HTERT RPE-1 (cell line): ENCODE results near the gene POMT2.

Experiments used
- in situ Hi-C: fragments of 300-500 bp; cut with MboI; formaldehyde crosslinking; loops from 4 replicates; pipeline ENCODE4 v1.14.3; 2020; ENCODE audit warnings: low sequenced_read_pairs

POMT2 gene

GRCh38 chr14:77270361-77271112 is 50.1 kb downstream of the POMT2 start:
- in situ Hi-C loops, result no loop called here

GRCh38 chr14:77268989-77269600 is 51.6 kb downstream of the POMT2 start:
- in situ Hi-C loops, result no loop called here

GRCh38 chr14:77267937-77268699 is 52.6 kb downstream of the POMT2 start:
- in situ Hi-C loops, result no loop called here

GRCh38 chr14:77266336-77266735 is 54.3 kb downstream of the POMT2 start:
- in situ Hi-C loops, result no loop called here

DNA sequence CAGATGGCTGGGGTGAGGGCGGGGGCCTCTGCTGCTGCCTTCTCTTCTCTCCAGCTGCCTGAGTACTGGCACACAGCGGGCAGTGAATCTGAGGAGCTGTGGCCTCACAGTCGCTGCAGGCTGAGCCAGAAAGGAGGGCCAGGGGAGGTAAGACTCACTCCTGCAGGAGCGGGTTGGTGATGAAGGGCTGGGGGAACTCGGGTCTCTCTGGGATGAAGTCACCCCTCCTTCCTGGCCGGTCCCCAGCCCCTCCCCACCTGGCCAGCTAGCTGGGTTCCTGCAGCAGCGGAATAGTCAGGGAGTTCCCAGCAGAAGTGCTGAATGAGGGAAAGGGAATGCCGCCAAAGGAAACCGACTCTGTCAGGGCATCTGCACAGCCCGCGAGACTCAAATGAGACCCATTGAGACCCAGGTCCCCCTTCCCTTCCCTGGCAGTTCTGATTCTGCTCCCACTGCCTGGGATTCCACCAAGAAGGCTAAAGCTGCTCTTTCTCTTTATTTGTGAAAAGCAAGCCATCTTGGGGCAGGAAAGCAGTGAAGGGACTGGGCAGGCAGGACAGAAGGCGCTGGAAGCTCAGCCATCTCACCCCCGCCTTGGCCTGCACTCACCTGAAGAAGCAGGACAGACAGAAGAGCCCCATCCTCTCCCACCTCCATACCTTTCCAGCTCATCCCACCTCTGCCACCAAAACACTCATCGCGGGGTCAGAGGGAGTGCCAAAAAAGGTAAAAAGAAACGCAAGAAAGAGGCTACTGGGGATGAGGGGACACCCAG is 54.9 kb downstream of the POMT2 start:
- in situ Hi-C loops, result no loop called here

DNA sequence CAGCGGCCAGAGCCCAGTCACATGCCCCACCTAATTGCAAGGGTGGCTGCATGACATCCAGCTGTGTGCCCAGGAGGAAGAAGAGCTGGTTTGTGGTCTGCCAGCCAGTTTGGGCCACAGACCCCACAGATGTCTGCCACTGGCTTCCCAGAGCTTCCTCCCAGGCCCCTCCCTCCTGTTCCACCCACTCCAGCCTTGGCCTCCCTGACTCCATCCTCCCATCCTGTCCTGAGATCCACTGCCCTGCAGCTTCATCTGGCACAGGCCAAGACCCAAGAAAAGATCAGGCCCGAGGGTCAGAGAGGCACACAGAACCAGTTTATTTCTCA is 55.5 kb downstream of the POMT2 start:
- in situ Hi-C loops, result no loop called here

DNA sequence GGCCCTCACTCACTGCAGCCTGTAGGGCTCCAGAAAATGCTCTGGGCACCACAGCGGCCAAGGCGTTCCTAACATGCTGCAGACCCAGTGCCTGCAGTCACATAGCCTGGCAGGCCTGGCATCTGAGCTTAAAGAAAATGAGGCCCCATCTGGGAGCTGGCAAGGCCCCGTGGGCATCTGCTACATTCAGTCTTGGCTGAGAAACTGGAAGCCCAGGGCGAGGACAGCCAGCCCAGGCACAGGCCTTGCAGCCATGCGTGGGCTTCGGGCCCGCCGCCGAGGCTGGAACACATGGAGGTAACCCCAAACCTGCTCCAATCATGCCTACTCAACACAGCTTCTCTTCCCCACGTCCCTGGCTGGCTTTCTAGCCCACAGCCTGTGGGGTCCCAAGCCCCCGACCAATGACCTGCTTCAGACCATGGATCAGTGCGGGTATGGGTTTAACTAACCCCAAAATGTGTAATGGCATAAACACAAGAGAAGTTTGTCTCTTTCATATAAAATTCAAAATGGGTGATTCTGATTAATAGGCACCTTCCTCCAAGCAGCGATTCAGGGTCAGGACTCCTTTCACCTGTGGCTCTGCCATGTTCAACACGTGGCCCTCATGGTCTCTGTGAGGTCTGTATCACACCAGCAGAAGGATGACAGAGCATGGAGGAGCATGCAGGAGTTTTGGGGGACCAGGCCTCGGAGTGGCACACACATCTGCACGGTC is 56.1 kb downstream of the POMT2 start:
- in situ Hi-C loops, result no loop called here

DNA sequence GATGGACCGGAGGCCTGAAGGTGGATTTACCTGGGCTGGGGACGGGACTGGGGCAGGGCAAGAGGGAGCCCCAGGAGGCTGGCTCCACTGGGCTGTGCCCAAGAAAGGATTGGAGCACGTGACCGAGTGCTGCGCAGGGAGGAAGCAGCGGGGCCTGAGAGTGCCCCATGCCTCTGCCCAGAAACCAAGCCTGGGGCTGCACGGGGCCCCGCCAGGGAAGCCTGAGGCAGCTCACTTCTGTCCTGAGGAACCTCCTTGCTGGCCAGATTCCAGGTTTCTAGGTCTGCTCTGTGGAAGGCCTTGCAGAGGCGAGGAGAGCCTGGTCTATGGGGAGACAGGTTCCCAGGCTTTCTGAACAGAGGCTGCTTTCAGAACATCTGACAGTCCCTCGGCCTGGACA is 60.1 kb downstream of the POMT2 start:
- in situ Hi-C loops, result no loop called here

DNA sequence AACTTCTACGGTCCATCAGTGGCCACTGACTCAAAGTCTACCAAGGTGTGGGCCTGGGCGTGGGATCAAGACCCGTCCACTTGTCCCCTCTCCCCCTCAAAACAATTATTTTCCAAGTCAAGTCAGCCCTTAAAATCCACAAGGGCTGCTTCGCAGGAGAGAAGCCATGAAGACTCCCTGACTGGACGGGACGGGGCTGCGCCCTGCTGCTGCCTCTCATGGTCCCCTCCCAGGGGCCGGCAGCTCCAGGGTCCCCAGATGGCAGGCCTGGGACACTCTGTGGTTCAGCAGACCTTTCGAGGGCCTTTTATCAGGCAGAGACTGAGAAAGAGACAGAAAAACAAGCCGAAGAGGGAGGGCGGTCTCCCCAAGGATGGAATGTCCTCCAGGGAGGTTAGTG is 60.5 kb downstream of the POMT2 start:
- in situ Hi-C loops, result no loop called here

GRCh38 chr14:77259025-77259715 is 61.5 kb downstream of the POMT2 start:
- in situ Hi-C loops, result no loop called here

DNA sequence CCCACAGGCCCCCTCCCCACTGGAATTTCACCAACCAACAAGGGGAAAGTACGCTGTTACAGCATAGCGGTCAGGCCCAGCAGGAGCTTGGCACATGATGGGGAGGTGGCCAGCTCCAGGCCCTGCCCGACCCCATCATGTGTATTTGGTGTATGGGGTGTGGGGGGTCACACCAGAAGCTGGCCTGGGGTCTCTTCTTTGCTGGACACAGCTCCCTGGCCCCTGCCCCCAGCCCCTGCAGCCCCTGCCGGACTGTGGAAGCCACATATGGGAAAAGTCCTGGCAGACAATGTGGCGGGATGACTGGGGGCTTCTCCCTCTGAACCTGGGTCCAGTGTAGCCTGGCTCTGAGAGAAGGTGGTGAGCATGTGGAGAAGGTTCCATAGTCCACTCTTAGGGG is 62.1 kb downstream of the POMT2 start:
- in situ Hi-C loops, result no loop called here

- in situ Hi-C loops, result no loop called here
Observed at GRCh38 chr14:77257700-77258099, 63.0 kb downstream of the POMT2 start.

- in situ Hi-C loops, result no loop called here
Observed at GRCh38 chr14:77256694-77257093, 64.0 kb downstream of the POMT2 start.

GRCh38 chr14:77253333-77254190 is 67.1 kb downstream of the POMT2 start:
- in situ Hi-C loops, result no loop called here

DNA sequence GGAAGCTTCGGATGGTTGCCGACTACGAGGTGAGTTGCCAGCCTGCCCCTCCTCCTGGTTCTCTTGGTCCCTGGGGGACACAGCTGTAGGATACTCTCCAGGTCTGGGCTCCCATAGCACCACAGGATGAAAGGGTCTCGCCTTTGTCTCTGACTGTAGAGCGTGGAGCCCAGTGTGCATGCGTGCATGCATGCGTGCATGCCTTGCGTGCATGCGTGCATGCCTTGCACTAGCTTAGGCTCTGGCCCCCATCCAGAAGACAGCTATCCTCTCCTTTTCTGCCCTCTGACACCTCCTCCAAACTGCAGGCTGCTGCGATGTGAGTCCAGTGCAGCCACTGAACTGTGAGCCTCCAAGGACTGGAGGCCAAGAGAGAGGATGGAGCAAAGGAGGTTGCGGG is 68.8 kb downstream of the POMT2 start:
- in situ Hi-C loops, result no loop called here

DNA sequence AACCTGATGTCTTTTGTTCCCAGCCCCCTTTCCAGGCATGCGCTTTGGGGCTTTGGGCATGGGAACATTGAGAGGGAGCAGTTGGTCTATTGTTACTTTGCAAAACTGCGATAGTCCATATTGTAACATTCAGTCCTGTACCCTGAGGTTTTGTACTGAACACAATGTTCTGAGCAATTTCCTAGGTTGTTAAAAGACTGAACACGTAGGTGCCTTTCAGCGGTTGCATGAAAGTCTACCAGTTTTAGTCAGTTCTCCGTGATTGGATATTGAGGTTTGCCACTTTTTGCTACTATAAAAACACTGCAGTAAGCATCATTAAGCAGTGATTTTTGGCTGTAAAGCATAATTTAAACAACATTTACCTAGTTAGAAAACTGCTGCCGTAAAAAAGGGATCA is 69.8 kb downstream of the POMT2 start:
- in situ Hi-C loops, result no loop called here

GRCh38 chr14:77249286-77249685 is 71.4 kb downstream of the POMT2 start:
- in situ Hi-C loops, result no loop called here

DNA sequence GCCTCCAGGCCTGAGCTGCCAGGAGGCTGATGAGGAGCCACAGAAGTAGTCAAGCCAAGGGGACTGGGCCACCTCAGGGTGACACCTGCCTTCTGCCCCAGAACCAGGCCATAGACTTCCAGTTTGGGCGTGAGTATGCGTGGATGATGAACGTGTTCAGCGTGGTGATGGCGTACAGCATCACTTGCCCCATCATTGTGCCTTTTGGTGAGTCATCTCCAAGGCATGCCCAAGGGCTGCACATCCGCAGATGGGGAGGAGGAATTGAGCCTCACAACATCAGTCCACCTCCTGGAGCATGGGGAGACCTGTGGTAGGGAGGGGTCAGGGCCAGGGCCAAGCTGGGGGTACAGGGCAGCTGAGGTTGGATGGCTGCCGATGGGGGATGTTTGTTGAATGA is 72.0 kb downstream of the POMT2 start:
- in situ Hi-C loops, result no loop called here

GRCh38 chr14:77246784-77247183 is 73.9 kb downstream of the POMT2 start:
- in situ Hi-C loops, result no loop called here
